GM18907 (cell line): ENCODE results near the gene TMEM87B.

Experiments used
- ATAC-seq: cut with Tn5 transposase; IDR thresholded peaks from one replicate; pipeline ENCODE4 v1.9.1; 2021; ENCODE audit warnings: mild to moderate bottlenecking, moderate library complexity; ENCODE audit not compliant: unreplicated experiment

TMEM87B gene

GRCh38 chr2:112163541-112163981 is 108.5 kb downstream of the TMEM87B start:
- no peak for ATAC-seq

GRCh38 chr2:112164876-112165275 is 109.8 kb downstream of the TMEM87B start:
- no peak for ATAC-seq

DNA sequence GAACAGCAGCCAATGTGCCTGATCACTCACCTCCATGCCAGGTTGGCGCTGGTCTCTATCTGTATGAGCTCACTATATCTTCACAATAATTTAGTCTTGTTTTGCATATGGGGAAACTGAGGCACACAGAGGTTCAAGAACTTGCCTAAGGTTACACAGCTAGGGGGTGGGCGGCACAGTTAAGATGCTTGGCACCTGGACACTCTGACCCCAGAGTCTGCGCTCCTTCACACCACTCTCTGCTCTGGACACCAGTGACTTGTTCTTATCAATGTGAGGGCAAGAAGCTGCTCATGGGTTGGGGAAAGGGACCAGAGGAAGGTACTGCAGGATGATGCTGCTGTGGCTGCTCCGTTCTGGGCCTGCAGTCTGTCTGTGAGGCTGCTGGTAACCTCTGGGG is 110.2 kb downstream of the TMEM87B start:
- ATAC-seq, result no peak

- ATAC-seq, result no peak
Observed at GRCh38 chr2:112166806-112167499, 111.9 kb downstream of the TMEM87B start.

GRCh38 chr2:112168422-112169124 is 113.5 kb downstream of the TMEM87B start:
- ATAC-seq, result no peak
